Endothelial cell (in vitro differentiated cells): ENCODE results near the gene WBP1L. TPM values are rescaled to one million over a fixed set of nuclear protein-coding genes. Genes with fewer than 3 reads are reported as not detected.

Experiments
- DNase-seq: peaks from one replicate; pipeline ENCODE4 v3.0.0; 2021; ENCODE audit warnings: low spot score
- H3K27ac Mint-ChIP-seq: one replicate; pipeline ENCODE4 v1.8.0; 2021; ENCODE audit warnings: mixed read lengths, inconsistent platforms; ENCODE audit not compliant: unreplicated experiment
- H3K27me3 Mint-ChIP-seq: one replicate; pipeline ENCODE4 v1.8.0; 2021; ENCODE audit warnings: mild to moderate bottlenecking, moderate library complexity, mixed read lengths, inconsistent platforms; ENCODE audit not compliant: unreplicated experiment
- H3K36me3 Mint-ChIP-seq: one replicate; pipeline ENCODE4 v1.8.0; 2021; ENCODE audit warnings: mild to moderate bottlenecking, low read depth, mixed read lengths, inconsistent platforms; ENCODE audit not compliant: unreplicated experiment
- H3K4me1 Mint-ChIP-seq: one replicate; pipeline ENCODE4 v1.8.0; 2021; ENCODE audit warnings: mild to moderate bottlenecking, mixed read lengths, inconsistent platforms; ENCODE audit not compliant: unreplicated experiment
- H3K4me3 Mint-ChIP-seq: one replicate; pipeline ENCODE4 v1.8.0; 2021; ENCODE audit warnings: mild to moderate bottlenecking, mixed read lengths, inconsistent platforms; ENCODE audit not compliant: unreplicated experiment
- H3K9me3 Mint-ChIP-seq: one replicate; pipeline ENCODE4 v1.8.0; 2021; ENCODE audit warnings: mixed read lengths, inconsistent platforms; ENCODE audit not compliant: unreplicated experiment
- total RNA-seq: library from RNA; stranded (reverse); fragmentation: NEBNext Ultra II Directional; extraction: Animal tissue kit (Norgen Biotek cat#: 25700); gene quantifications from one replicate; pipeline ENCODE4 v1.2.1, GENCODE V29; 2021; ENCODE audit not compliant: unreplicated experiment
- TF ChIP-seq, protein P1 (sequence below): fragments of 200-600 bp; sonication (generic); IDR thresholded peaks from one replicate; pipeline ENCODE4 v1.5.0; 2021; ENCODE audit warnings: antibody characterized with exemption; ENCODE audit not compliant: unreplicated experiment

The WBP1L gene
- total RNA-seq, 1 donor from 2014 or later = 49.4 TPM

GRCh38 chr10:102811346-102811745 lies 67.6 kb downstream of the WBP1L start:
- Mint-ChIP-seq H3K27me3 (no peaks in the 10 kb centered on the region), H3K4me1 (peaks cover 14% of the 10 kb centered on the region), H3K4me3 (no peak overlapping the region), H3K27ac (no peak overlapping the region), H3K36me3 (peaks cover 28% of the 10 kb centered on the region), H3K9me3 (no peaks in the 10 kb centered on the region)
- DNase-seq = no peak
- TF ChIP-seq, protein P1, sequence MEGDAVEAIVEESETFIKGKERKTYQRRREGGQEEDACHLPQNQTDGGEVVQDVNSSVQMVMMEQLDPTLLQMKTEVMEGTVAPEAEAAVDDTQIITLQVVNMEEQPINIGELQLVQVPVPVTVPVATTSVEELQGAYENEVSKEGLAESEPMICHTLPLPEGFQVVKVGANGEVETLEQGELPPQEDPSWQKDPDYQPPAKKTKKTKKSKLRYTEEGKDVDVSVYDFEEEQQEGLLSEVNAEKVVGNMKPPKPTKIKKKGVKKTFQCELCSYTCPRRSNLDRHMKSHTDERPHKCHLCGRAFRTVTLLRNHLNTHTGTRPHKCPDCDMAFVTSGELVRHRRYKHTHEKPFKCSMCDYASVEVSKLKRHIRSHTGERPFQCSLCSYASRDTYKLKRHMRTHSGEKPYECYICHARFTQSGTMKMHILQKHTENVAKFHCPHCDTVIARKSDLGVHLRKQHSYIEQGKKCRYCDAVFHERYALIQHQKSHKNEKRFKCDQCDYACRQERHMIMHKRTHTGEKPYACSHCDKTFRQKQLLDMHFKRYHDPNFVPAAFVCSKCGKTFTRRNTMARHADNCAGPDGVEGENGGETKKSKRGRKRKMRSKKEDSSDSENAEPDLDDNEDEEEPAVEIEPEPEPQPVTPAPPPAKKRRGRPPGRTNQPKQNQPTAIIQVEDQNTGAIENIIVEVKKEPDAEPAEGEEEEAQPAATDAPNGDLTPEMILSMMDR = no peak

DNA sequence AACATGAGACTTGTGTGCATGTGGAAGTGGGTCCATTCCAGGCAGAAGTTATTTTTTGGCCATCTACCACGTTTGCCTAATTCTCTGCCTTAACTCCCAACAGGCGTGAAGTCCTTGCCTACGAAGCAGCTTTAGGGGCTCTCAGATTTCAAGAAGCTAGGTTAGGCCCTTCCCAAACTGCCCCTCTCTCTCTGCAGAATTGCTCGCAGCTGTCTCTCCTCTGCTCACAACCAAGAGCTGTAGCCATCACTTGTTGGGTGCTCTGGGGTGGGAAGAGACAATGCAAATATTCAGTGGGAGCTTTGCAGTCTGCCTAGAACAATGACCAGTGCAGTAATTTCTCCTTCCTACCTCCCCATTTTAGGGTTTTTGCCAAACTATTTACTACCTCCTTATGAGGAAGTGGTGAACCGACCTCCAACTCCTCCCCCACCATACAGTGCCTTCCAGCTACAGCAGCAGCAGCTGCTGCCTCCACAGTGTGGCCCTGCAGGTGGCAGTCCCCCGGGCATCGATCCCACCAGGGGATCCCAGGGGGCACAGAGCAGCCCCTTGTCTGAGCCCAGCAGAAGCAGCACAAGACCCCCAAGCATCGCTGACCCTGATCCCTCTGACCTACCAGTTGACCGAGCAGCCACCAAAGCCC lies 68.6 kb downstream of the WBP1L start:
- H3K27ac Mint-ChIP-seq = no peak overlapping the region

DNA sequence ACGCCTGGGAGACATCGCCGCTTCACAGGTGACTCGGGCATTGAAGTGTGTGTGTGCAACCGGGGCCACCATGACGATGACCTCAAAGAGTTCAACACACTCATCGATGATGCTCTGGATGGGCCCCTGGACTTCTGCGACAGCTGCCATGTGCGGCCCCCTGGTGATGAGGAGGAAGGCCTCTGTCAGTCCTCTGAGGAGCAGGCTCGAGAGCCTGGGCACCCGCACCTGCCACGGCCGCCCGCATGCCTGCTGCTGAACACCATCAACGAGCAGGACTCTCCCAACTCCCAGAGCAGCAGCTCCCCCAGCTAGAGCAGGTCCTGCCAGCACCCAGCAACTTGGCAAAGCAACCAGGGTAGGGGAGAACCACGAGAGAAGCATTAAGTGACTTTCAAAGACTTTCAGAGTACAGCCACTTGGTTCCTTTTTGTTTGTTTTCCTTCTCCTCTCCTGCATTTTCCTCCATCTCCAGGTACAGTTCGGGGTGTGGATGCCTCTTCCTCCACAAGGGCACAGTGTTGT lies 69.3 kb downstream of the WBP1L start:
- H3K4me1 Mint-ChIP-seq = peaks cover 14% of the 10 kb centered on the region
- H3K27me3 Mint-ChIP-seq = peaks cover 3% of the 10 kb centered on the region
- TF ChIP-seq, protein P1 = no peak
- H3K36me3 Mint-ChIP-seq = peaks cover 28% of the 10 kb centered on the region
- DNase-seq = no peak
- no peak overlapping the region for H3K4me3 Mint-ChIP-seq
- H3K27ac Mint-ChIP-seq = no peak overlapping the region
- no peaks in the 10 kb centered on the region for H3K9me3 Mint-ChIP-seq

More for the DNA sequence above, 68.6 kb downstream of the WBP1L start:
- DNase-seq = no peak
- Mint-ChIP-seq H3K4me1 (peaks cover 14% of the 10 kb centered on the region), H3K4me3 (peak overlapping the region; percentile 31), H3K27me3 (peaks cover 1% of the 10 kb centered on the region), H3K9me3 (no peaks in the 10 kb centered on the region), H3K36me3 (peaks cover 28% of the 10 kb centered on the region)
- TF ChIP-seq, protein P1 = no peak

DNA sequence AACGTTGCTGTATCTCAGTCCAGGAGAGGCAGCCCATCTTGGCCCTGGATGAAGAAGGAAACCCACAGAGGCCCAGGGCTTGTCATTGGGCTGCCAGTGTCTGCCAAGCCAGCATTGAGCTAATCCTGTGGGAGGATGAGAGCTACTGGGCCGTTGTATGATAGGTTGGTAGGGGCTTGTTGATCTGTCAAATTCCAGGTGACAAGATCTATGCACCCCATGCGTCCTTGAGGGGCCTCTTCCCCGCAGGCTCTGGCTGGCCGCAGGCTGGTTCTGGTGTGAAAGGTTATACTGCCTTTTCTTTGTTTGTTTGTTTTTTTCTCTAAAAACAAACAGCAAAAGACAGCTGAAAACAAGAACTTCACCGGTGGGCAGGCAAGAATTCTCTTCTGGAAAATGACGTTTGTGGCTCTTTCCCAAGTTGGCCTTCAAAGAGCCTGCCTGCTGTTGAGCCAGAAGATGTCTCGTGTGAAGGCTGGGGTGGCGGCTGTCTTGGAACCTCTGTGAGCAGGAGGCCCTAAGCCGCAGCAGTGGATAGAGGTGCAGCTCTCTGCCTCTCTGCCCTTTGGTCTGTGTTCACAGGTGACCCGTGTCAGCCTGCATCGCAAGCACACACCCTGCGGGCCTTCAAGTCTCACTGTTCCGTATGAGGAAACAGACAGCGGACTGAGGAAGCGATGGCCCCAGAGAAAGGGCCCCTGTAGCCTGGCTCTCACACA lies 70.1 kb downstream of the WBP1L start:
- TF ChIP-seq, protein P1 = no peak
- Mint-ChIP-seq H3K4me1 (peaks cover 9% of the 10 kb centered on the region), H3K27me3 (peaks cover 3% of the 10 kb centered on the region), H3K27ac (no peak overlapping the region), H3K36me3 (peaks cover 21% of the 10 kb centered on the region), H3K9me3 (no peaks in the 10 kb centered on the region), H3K4me3 (no peak overlapping the region)
- no peak for DNase-seq

DNA sequence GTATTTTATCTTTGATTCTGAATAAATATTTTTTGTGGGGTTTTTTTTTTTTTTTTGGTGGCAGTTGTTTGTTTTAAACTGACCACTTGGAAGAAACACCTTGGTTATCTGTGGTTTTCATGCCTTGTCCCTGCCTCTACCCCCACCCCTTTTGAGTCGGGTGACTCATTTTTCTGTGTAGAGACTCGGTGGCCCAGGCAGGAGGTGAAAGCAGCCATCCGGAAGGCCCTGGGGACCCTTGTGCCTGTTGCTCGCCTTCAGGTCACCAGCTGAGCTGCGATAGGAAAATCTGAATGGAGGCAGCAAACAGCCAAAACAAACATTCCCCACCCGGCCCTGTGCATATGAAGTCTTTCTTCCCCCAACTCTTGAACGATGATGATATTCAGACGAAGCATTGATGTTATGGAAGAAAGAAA lies 70.7 kb downstream of the WBP1L start:
- Mint-ChIP-seq H3K9me3 (no peaks in the 10 kb centered on the region), H3K4me1 (peaks cover 9% of the 10 kb centered on the region), H3K27me3 (peaks cover 3% of the 10 kb centered on the region), H3K27ac (no peak overlapping the region), H3K36me3 (peaks cover 21% of the 10 kb centered on the region), H3K4me3 (no peak overlapping the region)
- DNase-seq = no peak
- TF ChIP-seq, protein P1 = no peak
